Lower leg skin (tissue), 4 donors: Measurements from ENCODE around the gene TCOF1. TPM values are rescaled to one million over a fixed set of nuclear protein-coding genes. Genes with fewer than 3 reads are reported as not detected.

Experiments used
- DNase-seq, 2 donors: peaks; one replicate each; pipeline ENCODE4 v3.0.0-alpha.2; 2019; ENCODE audit warnings: low spot score in 2 of 2
- H3K4me3 ChIP-seq: fragments of 200-600 bp; sonication (generic); 2 replicates; pipeline ENCODE4 v1.5.1; 2017; ENCODE audit warnings: mild to moderate bottlenecking, low read depth; ENCODE audit not compliant: poor library complexity, severe bottlenecking
- CTCF ChIP-seq, 3 donors: fragments of 450-650 bp; IDR thresholded peaks; one replicate each; pipeline ENCODE4 v1.5.1; 2016; ENCODE audit warnings: antibody characterized with exemption in 3 of 3, mild to moderate bottlenecking in 3 of 3, moderate library complexity in 2 of 3
- POLR2A ChIP-seq, 2 donors: fragments of 450-650 bp; IDR thresholded peaks; one replicate each; pipeline ENCODE4 v1.6.1; 2016 to 2017; ENCODE audit warnings: antibody characterized with exemption in 2 of 2, mild to moderate bottlenecking in 1 of 2, moderate library complexity in 1 of 2
- WGBS, 2 donors: methylation state at CpG; one replicate each; pipeline ENCODE4 v1.1.5; 2018; 5-methylcytosine and 5-hydroxymethylcytosine counted together
- intact Hi-C: fragments of 100-400 bp; cut with DNase I; formaldehyde crosslinking; loops from one replicate; pipeline ENCODE4 v1.15.0; 2023; ENCODE audit warnings: low total_unique reads
- total RNA-seq, 4 donors: library from RNA; depleted of rRNA; stranded (reverse); fragments of >200 nt; gene quantifications; one replicate each; pipeline ENCODE4 v1.1.0, GENCODE V29; 2016

Gene TCOF1
- total RNA-seq, 4 donors from 2014 or later = 30.6 to 35.0 (median 32.2) TPM

GRCh38 chr5:150321211-150321610 is 36.3 kb upstream of the TCOF1 start:
- TF ChIP-seq POLR2A (IDR thresholded peaks at IDR 0.05) (no peak), CTCF (IDR thresholded peaks at IDR 0.05) (no peak)
- intact Hi-C loops = no loop called here
- 57 to 73% methylated on average over 1 of the region's 1 CpG for WGBS, 2 donors
- DNase-seq = no peak
- no peak overlapping the region for H3K4me3 ChIP-seq

GRCh38 chr5:150321784-150322183 is 35.7 kb upstream of the TCOF1 start:
- intact Hi-C loops = no loop called here
- WGBS, 2 donors = 40 to 68% methylated on average over 1 of the region's 1 CpG
- H3K4me3 ChIP-seq = no peak overlapping the region
- no peak for DNase-seq
- no peak for TF ChIP-seq POLR2A (IDR thresholded peaks at IDR 0.05)
- TF ChIP-seq CTCF (IDR thresholded peaks at IDR 0.05) = no peak

- no peak for DNase-seq
- H3K4me3 ChIP-seq = no peak overlapping the region
- TF ChIP-seq POLR2A (IDR thresholded peaks at IDR 0.05) (no peak), CTCF (IDR thresholded peaks at IDR 0.05) (no peak)
- intact Hi-C loops = no loop called here
These were observed 35.3 kb upstream of the TCOF1 start for GRCh38 chr5:150322202-150322601.

GRCh38 chr5:150323092-150323491 is 34.4 kb upstream of the TCOF1 start:
- intact Hi-C loops = no loop called here
- no peak overlapping the region for H3K4me3 ChIP-seq
- DNase-seq = no peak
- 92% methylated on average over 6 of the region's 6 CpGs for WGBS, 2 donors
- no peak for TF ChIP-seq CTCF (IDR thresholded peaks at IDR 0.05)

- TF ChIP-seq CTCF (IDR thresholded peaks at IDR 0.05) = no peak
- TF ChIP-seq POLR2A (IDR thresholded peaks at IDR 0.05) = no peak
- 71 to 75% methylated on average over 8 of the region's 8 CpGs for WGBS, 2 donors
- intact Hi-C loops = no loop called here
- DNase-seq = no peak
- H3K4me3 ChIP-seq = no peak overlapping the region
These were observed 33.7 kb upstream of the TCOF1 start for GRCh38 chr5:150323819-150324218.

GRCh38 chr5:150325426-150325825 is 32.1 kb upstream of the TCOF1 start:
- TF ChIP-seq CTCF (IDR thresholded peaks at IDR 0.05) (no peak), POLR2A (IDR thresholded peaks at IDR 0.05) (no peak)
- 82 to 91% methylated on average over 4 of the region's 4 CpGs for WGBS, 2 donors
- intact Hi-C loops = no loop called here
- no peak overlapping the region for H3K4me3 ChIP-seq
- no peak for DNase-seq
